Measurements from ENCODE around the gene GNG7.

The GNG7 gene

DNA sequence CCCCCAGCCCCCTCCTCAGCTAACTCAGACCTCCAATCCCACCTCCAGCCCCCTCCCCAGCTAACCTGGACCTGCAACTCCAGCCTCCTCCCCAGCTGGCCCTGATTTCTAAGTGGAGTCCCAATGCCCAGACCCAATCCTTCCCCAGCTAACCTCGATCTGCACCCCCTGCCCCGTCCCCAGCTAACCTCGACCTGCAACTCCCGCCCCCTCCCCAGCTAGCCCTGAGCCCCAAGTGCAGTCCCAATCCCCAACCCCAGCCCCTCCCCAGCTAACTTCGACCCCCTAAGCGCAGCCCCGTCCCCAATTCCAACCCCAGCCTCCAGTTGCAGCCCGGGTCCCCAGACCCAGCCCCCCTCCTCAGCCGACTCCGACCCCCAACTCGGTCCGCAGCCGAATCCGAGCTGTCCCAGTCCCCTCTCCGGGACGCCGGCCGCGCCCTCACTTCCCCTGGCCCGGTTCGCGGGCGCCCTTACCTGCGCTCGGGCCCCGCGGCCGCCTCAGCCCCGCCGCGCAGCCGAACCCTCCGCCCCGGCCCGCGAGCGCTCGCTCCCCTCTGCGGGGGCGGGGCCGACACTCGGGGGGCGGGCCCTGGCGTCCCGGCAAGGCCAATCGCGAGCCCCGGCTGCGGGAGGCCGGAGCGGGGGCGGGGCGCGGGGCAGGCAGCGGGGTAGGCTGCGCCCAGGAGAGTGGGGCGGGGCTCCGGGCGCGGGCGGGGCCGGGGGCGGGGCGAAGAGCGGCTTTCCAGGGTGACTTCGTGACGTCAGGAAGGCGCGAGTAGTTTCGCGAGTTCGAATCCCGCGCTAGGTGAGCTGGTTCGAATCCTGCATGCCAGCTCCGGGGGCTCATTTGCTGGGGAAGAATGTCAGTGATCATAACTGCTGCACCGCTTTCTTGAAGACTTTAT, at the start of gene GNG7:
TSS of gene GNG7 (minus strand) at position 525 of the 907 bp plus-strand sequence. CDS start 182,006 bp downstream, outside the sequence.
- peak in 55 of 56 donors; percentile 64 to 97 (median 87) for DNase-seq

DNA sequence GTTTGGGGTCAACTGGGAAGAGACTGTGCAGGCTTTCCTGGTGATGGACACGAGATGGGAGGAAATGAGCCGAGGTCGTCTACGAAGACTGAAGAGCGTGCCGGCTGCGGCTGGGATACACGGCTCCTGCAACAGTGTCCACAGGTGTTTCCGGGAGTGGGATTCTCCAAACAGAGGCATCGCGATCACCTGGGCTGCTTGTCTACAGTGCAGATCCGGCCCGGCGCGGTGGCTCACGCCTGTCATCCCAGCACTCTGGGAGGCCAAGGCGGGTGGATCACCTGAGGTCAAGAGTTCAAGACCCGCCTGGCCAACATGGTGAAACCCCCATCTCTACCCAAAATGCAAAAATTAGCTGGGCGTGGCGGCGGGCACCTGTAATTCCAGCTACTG, 48.9 kb upstream of the GNG7 start:
- DNase-seq, result no peak

DNA sequence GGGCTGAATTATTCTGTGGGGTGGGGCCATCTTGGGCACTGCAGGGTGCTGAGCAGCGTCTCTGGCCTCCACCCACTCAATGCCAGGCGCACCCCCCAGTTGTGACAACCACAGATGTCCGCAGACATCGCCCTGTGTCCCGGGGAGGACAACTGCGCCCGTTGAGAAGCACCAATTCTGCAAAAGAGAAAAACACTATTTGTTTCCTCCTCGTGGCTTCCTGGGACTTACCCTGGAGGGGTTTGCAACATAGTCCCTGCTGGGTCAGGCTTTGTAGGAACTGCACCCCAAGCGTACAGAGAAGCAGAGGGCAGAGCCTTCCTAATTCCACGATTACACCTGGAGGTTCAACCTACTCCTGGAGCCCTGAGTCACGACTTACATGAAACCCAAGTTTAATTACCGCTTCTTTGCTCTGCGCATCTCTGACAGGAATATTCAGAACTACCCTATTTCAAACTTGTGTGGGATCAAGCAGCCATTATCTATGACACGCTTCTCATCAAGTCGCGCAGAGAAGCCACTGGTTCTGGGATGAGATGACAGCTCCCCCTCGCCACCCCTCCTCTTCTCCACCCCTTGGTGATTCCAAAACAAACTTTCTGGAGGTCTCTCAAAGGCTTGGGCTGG, 48.4 kb upstream of the GNG7 start:
- DNase-seq, result peak in 6 of 56 donors; percentile 17 to 37 (median 26)

DNA sequence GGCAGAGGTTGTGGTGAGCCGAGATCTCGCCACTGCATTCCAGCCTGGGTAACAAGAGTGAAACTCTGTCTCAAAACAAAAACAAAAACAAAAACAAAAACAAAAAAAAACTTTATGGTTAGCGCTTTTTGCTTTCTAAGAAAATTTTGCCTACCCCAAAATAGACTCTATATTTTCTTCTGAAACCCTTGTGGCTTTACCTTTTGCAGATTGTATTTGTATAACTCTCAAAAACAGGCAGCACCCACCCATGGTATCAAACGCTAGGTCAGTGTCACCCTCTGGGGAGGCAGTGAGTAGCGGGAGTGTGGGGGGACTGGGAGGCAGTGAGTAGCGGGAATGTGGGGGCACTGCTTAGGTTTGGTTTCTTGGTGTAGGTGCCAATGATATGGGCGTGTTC, 44.9 kb upstream of the GNG7 start:
- no peak for DNase-seq

DNA sequence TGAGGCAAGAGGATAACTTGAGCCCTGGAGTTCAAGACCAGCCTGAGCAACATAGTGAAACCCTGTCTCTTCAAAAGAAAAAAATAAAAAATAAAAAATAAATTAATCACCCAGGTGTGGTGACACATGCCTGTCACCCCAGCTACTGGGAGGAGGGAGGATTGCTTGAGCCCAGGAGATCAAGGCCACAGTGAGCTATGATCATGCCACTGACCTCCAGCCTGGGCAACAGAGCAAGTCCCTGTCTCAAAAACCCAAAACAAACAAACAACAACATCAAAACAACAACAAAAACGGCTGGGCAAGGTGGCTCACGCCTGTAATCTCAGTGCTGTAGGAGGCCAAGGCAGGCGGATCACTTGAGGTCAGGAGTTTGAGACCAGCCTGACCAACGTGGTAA, 41.6 kb upstream of the GNG7 start:
- DNase-seq, result no peak

DNA sequence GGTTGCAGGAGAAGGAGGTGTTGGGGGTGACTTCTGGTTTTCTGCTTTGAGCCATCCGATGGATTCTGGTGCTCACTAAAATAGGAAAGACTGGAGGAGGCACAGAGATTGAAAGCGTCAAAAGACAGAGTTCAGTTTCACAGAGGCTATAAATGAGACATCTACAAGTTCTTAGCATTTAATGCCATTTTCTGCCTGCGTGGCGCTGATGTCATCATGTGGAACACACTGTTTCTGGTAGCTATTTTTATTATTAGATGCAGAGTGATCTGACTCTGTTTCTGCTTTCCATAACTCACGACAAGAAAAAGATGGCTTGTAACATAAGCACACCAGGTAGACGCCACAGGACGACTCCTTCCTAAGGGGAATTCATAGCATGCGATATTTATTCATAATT, 40.6 kb upstream of the GNG7 start:
- DNase-seq, result peak in 10 of 56 donors; percentile 6 to 50 (median 18)

DNA sequence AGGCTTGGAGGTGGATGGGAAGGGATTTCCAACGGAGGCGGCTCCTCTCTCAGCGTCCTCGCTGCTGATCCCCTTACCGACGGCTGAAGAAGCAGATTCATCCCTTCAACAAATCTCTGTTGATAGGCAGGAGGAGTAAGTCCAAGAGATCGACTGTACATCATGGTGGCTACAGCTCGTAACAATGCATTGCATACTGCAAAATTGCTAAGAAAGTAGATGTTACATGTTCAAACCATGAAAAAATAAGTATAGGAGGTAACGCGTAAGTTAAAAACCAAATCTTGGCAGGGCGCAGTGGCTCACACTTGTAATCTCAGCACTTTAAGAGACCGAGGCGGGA, 37.8 kb upstream of the GNG7 start:
- DNase-seq, result no peak

DNA sequence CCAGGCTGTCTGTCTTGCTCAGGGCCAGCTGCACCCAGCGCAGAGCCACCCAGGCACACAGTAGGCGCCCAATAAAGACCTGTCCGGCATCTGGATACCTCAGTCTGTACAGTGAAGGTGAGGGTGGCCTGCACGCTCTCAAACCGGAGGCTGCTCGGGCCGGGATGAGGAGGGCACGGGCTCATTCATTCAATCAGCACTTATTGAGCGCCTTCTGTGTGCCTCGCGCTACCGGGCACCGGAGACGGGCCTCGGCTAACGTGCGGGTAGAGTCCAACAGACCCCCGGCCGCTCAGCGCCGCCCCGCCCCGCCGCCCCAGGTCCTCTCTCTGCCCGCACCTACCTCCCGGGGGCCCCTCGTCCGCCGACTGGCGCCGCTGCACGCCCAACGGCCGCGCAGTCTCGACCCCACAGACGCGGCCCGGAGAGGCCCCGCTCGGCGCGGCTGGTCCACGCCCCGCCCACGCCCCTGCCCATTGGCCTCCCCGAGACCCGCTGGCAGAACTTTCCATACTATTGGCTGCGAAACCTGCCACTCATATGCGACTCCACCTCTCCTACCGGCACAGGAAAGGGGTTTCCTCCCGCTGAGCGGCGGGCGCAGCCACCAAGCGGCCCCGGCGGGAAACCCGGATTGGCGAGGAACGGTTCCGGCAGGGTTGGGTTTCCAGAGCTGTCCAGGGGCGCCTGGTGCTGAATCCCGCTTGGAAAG, 37.3 kb upstream of the GNG7 start, which contains the start of gene SLC39A3:
TSS of gene SLC39A3 (minus strand) at position 416 of the 712 bp plus-strand sequence. CDS start 2,760 bp downstream, outside the sequence.
- DNase-seq, result peak; percentile 80 to 98 (median 94)

DNA sequence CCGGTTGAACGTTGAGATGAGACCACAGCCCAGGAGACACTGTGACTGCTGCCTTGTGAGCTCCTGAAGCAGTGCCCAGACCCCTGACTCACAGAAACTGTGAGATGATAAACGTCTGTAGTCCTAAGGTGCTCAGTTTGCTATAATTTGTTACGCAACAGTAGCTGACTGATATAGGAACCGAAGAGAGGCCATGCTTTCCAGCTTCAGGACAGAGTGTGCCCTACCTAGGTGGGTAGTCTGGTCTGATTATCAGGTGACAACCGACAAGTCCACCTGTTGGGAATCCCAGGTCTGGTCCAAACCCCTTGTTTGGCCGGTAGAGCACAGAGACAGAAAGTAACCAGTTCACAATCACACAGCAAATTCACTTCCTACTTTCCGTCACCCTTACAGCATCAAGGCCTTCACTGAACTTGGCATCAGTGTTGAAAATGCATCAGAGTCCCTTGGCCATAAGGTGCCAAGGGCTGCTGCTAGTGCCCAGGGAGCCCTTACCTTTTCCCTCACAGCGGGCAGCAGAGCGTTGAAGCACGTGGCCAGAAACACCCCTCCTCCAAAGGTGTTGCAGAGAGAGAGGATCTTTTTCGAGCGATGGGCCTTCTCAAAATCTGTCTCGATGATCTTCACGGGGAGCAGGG, 34.2 kb upstream of the GNG7 start:
- no peak for DNase-seq

DNA sequence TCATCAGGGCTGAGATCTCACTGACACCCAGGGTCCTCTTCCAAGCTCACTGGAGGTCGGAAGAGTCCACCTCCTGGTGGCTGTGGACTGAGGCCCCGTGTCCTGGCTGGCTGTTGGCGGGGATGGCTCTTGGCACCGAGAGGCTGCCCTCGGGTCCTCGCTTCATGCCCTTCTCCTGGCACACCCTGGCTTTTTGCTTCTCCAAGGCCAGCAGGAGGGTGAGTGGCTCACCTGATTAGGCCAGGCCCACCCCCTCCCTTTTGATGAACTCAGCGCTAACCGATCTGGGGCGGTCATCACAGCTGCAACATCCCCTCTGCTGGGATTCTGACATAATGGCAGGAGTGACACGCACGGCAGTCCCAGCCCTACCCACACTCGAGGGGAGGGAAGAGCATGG, 32.9 kb upstream of the GNG7 start:
- no peak for DNase-seq

DNA sequence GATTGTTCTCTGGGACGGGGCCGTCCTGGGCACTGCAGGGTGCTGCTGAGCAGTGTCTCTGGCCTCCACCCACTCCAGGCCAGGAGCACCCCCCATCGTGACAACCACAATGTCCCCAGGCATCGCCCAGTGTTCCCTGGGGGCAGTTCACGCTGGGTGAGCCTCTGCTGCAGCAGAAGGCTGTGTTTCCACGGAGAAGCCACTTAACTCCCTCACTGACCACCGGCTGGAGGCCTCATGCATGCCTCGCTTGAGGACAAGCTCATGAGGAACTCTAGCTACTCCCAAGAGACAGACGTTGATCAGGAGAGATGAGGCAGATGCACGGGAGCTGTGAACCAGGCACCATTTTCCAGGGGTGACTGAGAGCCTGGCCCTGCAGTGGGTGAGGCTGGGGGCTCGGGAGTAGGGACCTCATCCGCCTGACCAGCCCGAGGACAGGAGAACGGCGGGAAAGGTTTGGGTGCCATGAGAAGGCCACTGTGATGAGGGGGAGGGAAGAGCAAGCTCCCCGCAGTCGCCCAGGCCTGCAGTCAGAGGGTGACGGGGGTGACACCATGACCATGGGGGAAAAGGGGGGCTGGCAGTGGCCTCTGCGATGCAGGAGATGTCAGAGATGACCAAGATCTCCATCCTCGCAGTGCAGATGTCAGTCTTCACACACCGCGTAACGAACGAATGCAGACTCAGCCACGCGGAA, 32.2 kb upstream of the GNG7 start:
- DNase-seq, result no peak

DNA sequence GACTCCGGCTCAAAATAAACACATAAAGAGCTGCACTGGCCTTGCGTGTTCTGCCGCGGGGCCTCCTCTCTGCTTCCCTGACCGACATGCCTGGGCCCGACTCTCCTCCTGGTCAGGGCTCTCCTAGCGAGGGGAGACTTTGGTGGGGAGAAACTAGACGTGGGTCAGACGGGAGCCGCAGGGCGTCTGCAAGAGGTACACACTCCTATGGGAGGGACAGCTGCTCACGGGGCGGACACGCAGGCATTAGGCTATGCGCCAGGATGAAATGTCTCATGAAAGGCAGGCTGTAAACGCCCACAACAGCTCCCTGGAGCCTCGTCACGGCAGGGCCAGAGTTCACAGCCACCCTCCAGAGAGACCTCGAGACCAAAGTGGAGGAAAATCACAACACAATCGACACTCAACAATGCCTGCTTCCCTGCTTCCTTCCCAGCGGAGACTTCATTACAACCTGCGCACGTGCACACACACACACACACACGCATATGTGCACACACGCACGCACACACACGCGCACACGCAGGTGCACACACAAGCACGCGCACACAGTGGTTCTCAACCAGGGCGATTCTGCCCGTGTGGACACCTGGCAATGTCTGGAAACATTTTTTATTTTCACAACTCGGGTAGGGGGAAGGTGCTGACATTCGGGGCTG, 31.6 kb upstream of the GNG7 start:
- DNase-seq, result no peak

DNA sequence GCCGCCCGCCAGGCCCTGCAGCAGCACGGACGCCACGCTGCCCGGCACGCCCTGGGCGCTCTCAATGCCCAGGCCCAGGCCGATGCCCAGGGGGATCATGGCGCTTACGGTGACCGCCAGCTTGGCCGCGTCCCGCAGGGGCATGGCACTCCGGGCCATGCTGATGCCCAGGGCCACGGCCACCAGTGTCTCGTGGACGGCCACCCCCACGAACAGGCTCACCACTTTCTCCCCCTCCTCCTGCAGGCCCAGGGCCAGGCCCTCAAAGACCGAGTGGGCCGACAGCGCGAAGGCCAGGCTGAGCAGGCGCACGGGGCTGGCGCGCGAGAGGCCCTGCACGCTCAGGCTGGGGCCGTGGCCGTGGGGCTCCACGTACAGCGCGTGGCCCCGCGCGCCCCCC, 30.4 kb upstream of the GNG7 start:
- DNase-seq, result no peak

DNA sequence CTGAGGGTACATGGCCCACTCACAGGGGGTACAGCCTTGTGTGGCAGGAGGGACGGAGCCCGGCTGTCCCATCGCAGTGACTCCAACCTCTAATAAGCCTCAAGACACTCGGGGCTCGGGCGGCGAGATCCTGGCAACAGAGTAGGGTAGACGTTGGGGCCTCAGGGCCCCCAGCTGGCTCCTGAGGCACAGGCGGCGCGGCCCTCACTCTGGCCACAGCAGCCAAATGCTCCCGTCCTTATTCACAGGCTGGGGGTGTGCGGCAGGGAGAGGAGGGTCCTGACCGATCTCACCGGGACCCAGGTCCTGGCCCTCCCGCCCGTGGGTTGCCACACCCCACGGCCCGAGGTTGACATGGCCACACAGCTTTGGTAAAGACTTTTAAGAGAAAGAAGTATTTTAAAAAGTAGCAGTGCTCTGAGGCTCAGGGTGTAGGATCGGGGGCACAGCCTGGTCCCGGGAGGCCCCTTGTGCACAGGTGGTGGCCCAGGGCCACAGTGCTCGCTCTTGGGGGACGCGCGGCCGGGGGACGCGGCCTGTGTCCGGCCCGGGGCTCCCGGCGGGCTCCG, 29.7 kb upstream of the GNG7 start:
- no peak for DNase-seq

DNA sequence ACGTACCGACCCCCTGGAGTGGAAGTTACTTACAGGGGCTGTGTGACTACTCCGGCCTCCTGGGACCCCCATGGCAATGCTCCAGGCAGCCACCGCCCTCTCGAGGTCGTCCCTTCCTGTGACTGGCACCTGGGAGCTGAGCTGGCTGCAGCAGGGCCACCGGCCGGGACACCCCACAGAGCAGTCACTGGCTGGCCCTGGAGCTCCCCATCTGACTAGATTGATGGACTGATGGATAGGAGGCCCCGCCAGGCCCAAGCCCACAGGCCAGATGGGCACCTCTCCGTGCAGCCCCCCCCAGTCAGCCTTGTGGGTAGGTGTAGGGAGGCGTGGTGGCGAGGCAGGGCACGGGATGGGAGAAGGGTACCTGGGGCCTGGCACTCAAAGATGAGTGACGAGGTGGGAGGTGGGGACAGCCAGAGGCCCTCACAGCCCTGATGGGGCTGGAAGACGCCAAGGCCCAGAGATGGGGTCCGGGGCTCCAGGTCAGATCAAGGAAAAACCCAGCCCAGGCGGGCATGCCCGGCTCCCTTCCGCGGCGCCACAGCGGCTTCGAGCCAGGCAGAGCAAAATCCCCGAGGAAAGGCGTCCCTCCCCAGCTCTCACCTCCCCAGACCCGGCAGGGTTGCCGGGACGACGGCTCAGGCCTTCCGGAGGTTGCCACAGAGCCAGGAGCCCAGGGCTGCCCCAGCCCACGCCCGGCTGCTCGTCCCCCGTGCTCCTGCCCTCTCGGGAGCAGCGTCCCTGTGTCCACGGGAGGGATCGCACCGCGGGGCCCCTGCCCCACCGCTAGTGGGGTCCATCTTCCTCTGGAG, 28.9 kb upstream of the GNG7 start:
- DNase-seq, result no peak

DNA sequence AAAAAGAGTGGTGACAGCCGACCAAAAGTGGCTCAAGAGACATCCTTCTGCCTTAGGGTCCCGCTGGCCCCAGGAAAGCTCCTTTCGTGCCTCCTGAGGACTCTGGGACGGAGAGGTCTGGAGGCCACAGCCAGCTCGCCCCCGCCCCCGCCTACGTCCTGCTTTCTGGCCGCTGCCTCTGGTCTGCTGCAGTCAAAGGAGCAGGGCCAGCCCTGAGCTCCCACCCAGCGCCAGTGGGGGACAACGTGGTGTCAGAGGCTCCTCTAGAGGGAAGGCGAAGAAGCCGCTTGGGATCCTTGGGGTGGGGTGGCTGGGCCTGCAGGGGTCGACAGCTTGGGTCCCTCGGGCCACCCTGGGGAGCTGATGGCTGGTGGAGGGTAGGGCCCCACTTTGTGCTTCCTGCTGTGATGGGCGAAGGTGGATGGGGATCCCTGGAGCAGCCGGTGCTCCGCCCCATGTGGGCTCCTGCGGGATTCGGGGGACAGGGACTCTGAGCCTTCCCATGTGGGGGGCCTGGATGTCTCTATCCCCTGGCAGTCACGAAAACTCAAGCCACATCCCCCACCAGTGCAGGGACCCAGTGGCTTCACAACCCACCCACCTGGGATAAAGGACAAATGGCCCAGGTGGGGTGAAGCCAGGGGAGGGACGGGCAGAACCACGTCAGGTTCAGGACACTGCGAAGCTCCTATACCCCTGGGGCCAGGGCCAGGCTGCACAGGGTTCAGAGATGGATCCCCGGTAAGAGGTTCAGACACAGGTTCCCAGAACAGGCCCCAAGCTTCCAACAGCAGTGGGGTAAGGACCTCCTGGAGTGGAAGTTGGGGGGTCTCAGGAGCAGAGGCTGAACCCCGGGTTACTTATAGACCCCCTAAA, 27.7 kb upstream of the GNG7 start:
- no peak for DNase-seq

DNA sequence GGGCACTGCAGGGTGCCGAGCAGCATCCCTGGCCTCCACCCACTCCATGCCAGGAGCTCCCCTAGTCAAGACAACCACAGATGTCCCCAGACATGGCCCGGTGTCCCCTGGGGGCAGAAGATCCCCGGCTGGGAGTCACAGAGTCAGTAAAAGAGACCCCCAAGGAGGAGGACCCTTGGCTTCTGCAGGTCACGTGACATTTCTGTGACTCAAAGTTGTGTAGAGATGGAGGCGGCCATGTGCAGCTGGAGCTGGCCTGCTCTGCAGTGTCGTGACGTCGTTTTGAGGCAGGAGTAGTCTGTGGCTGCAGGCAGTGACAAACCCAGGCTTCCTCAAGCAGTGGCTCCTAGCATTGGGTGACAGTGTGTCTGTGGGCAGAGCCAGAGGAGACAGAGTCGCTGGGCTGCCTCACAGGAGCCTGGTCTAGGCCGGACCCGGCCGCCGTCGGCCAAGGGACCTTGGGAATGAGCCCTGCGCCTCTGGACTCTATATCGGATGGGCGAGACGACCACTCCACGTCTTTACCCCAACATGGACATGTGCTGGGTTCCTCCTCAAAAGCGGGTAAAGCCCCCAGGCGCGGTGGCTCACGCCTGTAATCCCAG, 26.4 kb upstream of the GNG7 start:
- DNase-seq, result no peak

DNA sequence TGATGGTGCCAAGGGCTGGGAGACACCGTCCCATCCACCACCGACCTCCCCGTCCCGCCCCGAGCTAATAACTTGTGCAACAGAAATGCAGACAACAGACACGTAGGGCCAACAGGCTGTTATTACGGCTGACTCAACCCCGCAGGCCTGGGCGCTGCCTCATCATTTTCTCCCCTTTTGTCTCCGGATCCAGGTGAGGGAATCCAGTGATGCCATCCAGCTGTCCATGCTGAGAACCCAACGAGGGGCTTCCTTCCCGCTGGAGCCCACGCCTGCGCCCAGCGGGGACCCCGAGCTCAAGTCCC, 25.1 kb upstream of the GNG7 start:
- no peak for DNase-seq

Data from amygdala (tissue), 56 donors.